T-helper 1 cell treated with Interleukin-12 subunit alpha and Interleukin-12 subunit beta and Interleukin-4 antibody, amounts not matched to agents 30 μg/mL and 1 μg/mL, for 36 hours (primary cell): ENCODE measurements around the gene HIP1.
"Not testable (repeated sequence)": the region's sequence is repeated elsewhere in the genome, so short reads cannot be mapped to it uniquely, and the experiment has no call there.

Experiments used
- H3K27ac Mint-ChIP-seq: one replicate; pipeline ENCODE4 v1.8.0; 2021; ENCODE audit warnings: mild to moderate bottlenecking, mixed read lengths
- H3K27me3 Mint-ChIP-seq: one replicate; pipeline ENCODE4 v1.8.0; 2021; ENCODE audit warnings: low read depth, mixed read lengths
- H3K36me3 Mint-ChIP-seq: one replicate; pipeline ENCODE4 v1.8.0; 2021; ENCODE audit warnings: low read depth, mixed read lengths
- H3K4me1 Mint-ChIP-seq: one replicate; pipeline ENCODE4 v1.8.0; 2021; ENCODE audit warnings: low read depth, mixed read lengths
- H3K4me3 Mint-ChIP-seq: one replicate; pipeline ENCODE4 v1.8.0; 2021; ENCODE audit warnings: mild to moderate bottlenecking, moderate library complexity, mixed read lengths
- H3K9me3 Mint-ChIP-seq: one replicate; pipeline ENCODE4 v1.8.0; 2021; ENCODE audit warnings: mixed read lengths

The HIP1 gene

GRCh38 chr7:75593500-75594184 is 145.1 kb downstream of the HIP1 start:
- H3K4me3 Mint-ChIP-seq, H3K27me3 Mint-ChIP-seq, H3K36me3 Mint-ChIP-seq, H3K9me3 Mint-ChIP-seq, H3K4me1 Mint-ChIP-seq, H3K27ac Mint-ChIP-seq: not testable (repeated sequence)

GRCh38 chr7:75591467-75592255 is 147.1 kb downstream of the HIP1 start:
- no peak overlapping the region for H3K4me3 Mint-ChIP-seq

GRCh38 chr7:75590373-75591005 is 148.3 kb downstream of the HIP1 start:
- Mint-ChIP-seq H3K36me3 (no peaks in the 10 kb centered on the region), H3K27me3 (no peaks in the 10 kb centered on the region)

More at GRCh38 chr7:75591467-75592255, 147.1 kb downstream of the HIP1 start:
- Mint-ChIP-seq H3K9me3 (no peaks in the 10 kb centered on the region), H3K4me1 (peaks cover 3% of the 10 kb centered on the region), H3K27me3 (no peaks in the 10 kb centered on the region), H3K27ac (peak overlapping the region; percentile 62), H3K36me3 (no peaks in the 10 kb centered on the region)

GRCh38 chr7:75584354-75584753 is 154.4 kb downstream of the HIP1 start:
- Mint-ChIP-seq H3K4me3 (no peak overlapping the region), H3K36me3 (no peaks in the 10 kb centered on the region), H3K9me3 (no peaks in the 10 kb centered on the region), H3K27me3 (no peaks in the 10 kb centered on the region), H3K4me1 (no peaks in the 10 kb centered on the region), H3K27ac (no peak overlapping the region)

More at GRCh38 chr7:75590373-75591005, 148.3 kb downstream of the HIP1 start:
- no peaks in the 10 kb centered on the region for H3K9me3 Mint-ChIP-seq
- H3K27ac Mint-ChIP-seq: no peak overlapping the region
- H3K4me3 Mint-ChIP-seq: no peak overlapping the region
- peaks cover 3% of the 10 kb centered on the region for H3K4me1 Mint-ChIP-seq

- H3K4me3 Mint-ChIP-seq: no peak overlapping the region
- H3K36me3 Mint-ChIP-seq: no peaks in the 10 kb centered on the region
- H3K4me1 Mint-ChIP-seq: no peaks in the 10 kb centered on the region
- H3K27ac Mint-ChIP-seq: no peak overlapping the region
- no peaks in the 10 kb centered on the region for H3K27me3 Mint-ChIP-seq
- no peaks in the 10 kb centered on the region for H3K9me3 Mint-ChIP-seq
These were observed 155.5 kb downstream of the HIP1 start for GRCh38 chr7:75583255-75583654.

GRCh38 chr7:75579899-75580298 is 158.8 kb downstream of the HIP1 start:
- no peaks in the 10 kb centered on the region for H3K36me3 Mint-ChIP-seq
- H3K9me3 Mint-ChIP-seq: no peaks in the 10 kb centered on the region
- H3K4me3 Mint-ChIP-seq: no peak overlapping the region
- no peaks in the 10 kb centered on the region for H3K27me3 Mint-ChIP-seq
- H3K27ac Mint-ChIP-seq: no peak overlapping the region
- no peaks in the 10 kb centered on the region for H3K4me1 Mint-ChIP-seq

GRCh38 chr7:75578081-75578480 is 160.7 kb downstream of the HIP1 start:
- no peaks in the 10 kb centered on the region for H3K9me3 Mint-ChIP-seq
- no peaks in the 10 kb centered on the region for H3K27me3 Mint-ChIP-seq
- no peaks in the 10 kb centered on the region for H3K36me3 Mint-ChIP-seq
- H3K27ac Mint-ChIP-seq: no peak overlapping the region
- H3K4me3 Mint-ChIP-seq: no peak overlapping the region
- H3K4me1 Mint-ChIP-seq: no peaks in the 10 kb centered on the region

GRCh38 chr7:75575488-75576121 is 163.1 kb downstream of the HIP1 start:
- Mint-ChIP-seq H3K4me3 (no peak overlapping the region), H3K9me3 (no peaks in the 10 kb centered on the region), H3K4me1 (no peaks in the 10 kb centered on the region), H3K36me3 (no peaks in the 10 kb centered on the region), H3K27ac (no peak overlapping the region), H3K27me3 (no peaks in the 10 kb centered on the region)

GRCh38 chr7:75573477-75574019 is 165.2 kb downstream of the HIP1 start:
- H3K36me3 Mint-ChIP-seq: no peaks in the 10 kb centered on the region
- no peak overlapping the region for H3K4me3 Mint-ChIP-seq
- no peak overlapping the region for H3K27ac Mint-ChIP-seq
- H3K4me1 Mint-ChIP-seq: no peaks in the 10 kb centered on the region
- no peaks in the 10 kb centered on the region for H3K27me3 Mint-ChIP-seq
- no peaks in the 10 kb centered on the region for H3K9me3 Mint-ChIP-seq

GRCh38 chr7:75572814-75573213 is 165.9 kb downstream of the HIP1 start:
- no peaks in the 10 kb centered on the region for H3K27me3 Mint-ChIP-seq
- H3K4me1 Mint-ChIP-seq: no peaks in the 10 kb centered on the region
- no peaks in the 10 kb centered on the region for H3K9me3 Mint-ChIP-seq
- no peaks in the 10 kb centered on the region for H3K36me3 Mint-ChIP-seq
- H3K4me3 Mint-ChIP-seq: no peak overlapping the region
- no peak overlapping the region for H3K27ac Mint-ChIP-seq

- no peaks in the 10 kb centered on the region for H3K9me3 Mint-ChIP-seq
- H3K4me3 Mint-ChIP-seq: no peak overlapping the region
- no peaks in the 10 kb centered on the region for H3K27me3 Mint-ChIP-seq
- no peaks in the 10 kb centered on the region for H3K4me1 Mint-ChIP-seq
- H3K27ac Mint-ChIP-seq: no peak overlapping the region
- H3K36me3 Mint-ChIP-seq: no peaks in the 10 kb centered on the region
These were observed 166.3 kb downstream of the HIP1 start for GRCh38 chr7:75572396-75572795.

- H3K9me3 Mint-ChIP-seq: no peaks in the 10 kb centered on the region
- no peak overlapping the region for H3K27ac Mint-ChIP-seq
- H3K27me3 Mint-ChIP-seq: no peaks in the 10 kb centered on the region
- no peak overlapping the region for H3K4me3 Mint-ChIP-seq
- H3K36me3 Mint-ChIP-seq: no peaks in the 10 kb centered on the region
- no peaks in the 10 kb centered on the region for H3K4me1 Mint-ChIP-seq
These were observed 167.5 kb downstream of the HIP1 start for GRCh38 chr7:75571209-75571608.

GRCh38 chr7:75569629-75570282 is 169.0 kb downstream of the HIP1 start:
- not testable (repeated sequence) for H3K27me3 Mint-ChIP-seq, H3K9me3 Mint-ChIP-seq, H3K36me3 Mint-ChIP-seq, H3K4me1 Mint-ChIP-seq, H3K27ac Mint-ChIP-seq, H3K4me3 Mint-ChIP-seq

- H3K27ac Mint-ChIP-seq: no peak overlapping the region
- peaks cover 2% of the 10 kb centered on the region for H3K4me1 Mint-ChIP-seq
- H3K4me3 Mint-ChIP-seq: no peak overlapping the region
- H3K36me3 Mint-ChIP-seq: no peaks in the 10 kb centered on the region
- H3K9me3 Mint-ChIP-seq: no peaks in the 10 kb centered on the region
- H3K27me3 Mint-ChIP-seq: no peaks in the 10 kb centered on the region
These were observed 170.7 kb downstream of the HIP1 start for GRCh38 chr7:75567948-75568595.
